Endothelial cell of umbilical vein (primary cell): ENCODE measurements around the gene TTYH3. TPM values are rescaled to one million over a fixed set of nuclear protein-coding genes. Genes with fewer than 3 reads are reported as not detected.

Experiments
- BruUV-seq: library from RNA; stranded (reverse); fragments of 400-500 nt; replicated peaks from 2 replicates; lab custom pipeline; 2021; lab: Mats Ljungman, UMichigan
- CTCF ChIA-PET: fragments of 300-600, 350-600 bp; sonication (Branson Sonifier 250); formaldehyde crosslinking; loops from one replicate; lab custom pipeline; 2021; ENCODE audit warnings: antibody characterized with exemption, inconsistent platforms; lab: Charles Lee
- POLR2A ChIA-PET: fragments of 300-600, 350-600 bp; sonication (Branson Sonifier 250); formaldehyde crosslinking; loops from one replicate; lab custom pipeline; 2021; ENCODE audit warnings: antibody characterized with exemption, inconsistent platforms; lab: Charles Lee
- DNase-seq: peaks from one replicate; pipeline ENCODE4 v3.0.0-alpha.2; 2011; ENCODE audit warnings: low read depth, low spot score
- FAIRE-seq: peaks from 2 replicates; lab custom pipeline; 2011; peaks lifted over from hg19 to GRCh38; lab: Jason Lieb, UNC
- H2AFZ ChIP-seq: 2 replicates; pipeline ENCODE4 v1.6.0; 2012; ENCODE audit warnings: low read depth, low read length, control low read depth, inconsistent platforms
- H3K27ac ChIP-seq: 2 replicates; pipeline ENCODE4 v1.5.1; 2011; ENCODE audit warnings: low read depth, mild to moderate bottlenecking, control low read depth, low read length, moderate library complexity; ENCODE audit not compliant: insufficient read depth
- H3K27me3 ChIP-seq, 2 experiments: 2 replicates each; pipeline versions ENCODE4 v1.6.0 to v1.6.1; 2011; ENCODE audit warnings: low read length in 2 of 2, mixed read lengths in 1 of 2; ENCODE audit not compliant: control insufficient read depth in 2 of 2, insufficient read depth in 2 of 2
- H3K36me3 ChIP-seq, 2 experiments: 2 replicates in 1 of 2; 3 replicates in 1 of 2; pipeline ENCODE4 v1.5.1; 2011; ENCODE audit warnings: low read length in 2 of 2, mild to moderate bottlenecking in 1 of 2, moderate library complexity in 1 of 2; ENCODE audit not compliant: control insufficient read depth in 2 of 2, insufficient read depth in 2 of 2; ENCODE audit errors: extremely low read depth in 1 of 2
- H3K4me1 ChIP-seq: 3 replicates; pipeline ENCODE4 v1.5.1; 2011; ENCODE audit warnings: mild to moderate bottlenecking, low read length; ENCODE audit not compliant: control insufficient read depth, insufficient read depth; ENCODE audit errors: extremely low read depth
- H3K4me2 ChIP-seq: 2 replicates; pipeline ENCODE4 v1.6.1; 2011; ENCODE audit warnings: low read length, control low read depth, mixed read lengths; ENCODE audit not compliant: insufficient read depth
- H3K4me3 ChIP-seq, 3 experiments: fragments of 200-600 bp in 1 of 3; sonication (generic), shearing (Covaris generic) in 1 of 3; replicated peaks in 1 of 3; 2 replicates each; pipeline ENCODE4 v1.5.1; 2011 to 2016; ENCODE audit warnings: control low read depth in 3 of 3, low read length in 3 of 3, mild to moderate bottlenecking in 2 of 3, inconsistent platforms in 1 of 3, low read depth in 1 of 3, moderate library complexity in 1 of 3; ENCODE audit not compliant: insufficient read depth in 1 of 3
- H3K79me2 ChIP-seq: 2 replicates; pipeline ENCODE4 v1.6.0; 2012; ENCODE audit warnings: low read length, inconsistent platforms; ENCODE audit not compliant: control insufficient read depth, insufficient read depth
- H3K9ac ChIP-seq: replicated peaks from 2 replicates; pipeline ENCODE3; 2011; ENCODE audit warnings: low read length, control low read depth; ENCODE audit not compliant: insufficient read depth; ENCODE audit errors: extremely low read depth
- H3K9me1 ChIP-seq: replicated peaks from 3 replicates; pipeline ENCODE4 v1.6.0; 2011; ENCODE audit warnings: mild to moderate bottlenecking, low read length; ENCODE audit not compliant: control insufficient read depth, insufficient read depth; ENCODE audit errors: extremely low read depth
- H3K9me3 ChIP-seq: replicated peaks from 2 replicates; pipeline ENCODE4 v1.5.1; 2012; ENCODE audit warnings: low read length, inconsistent platforms; ENCODE audit not compliant: control insufficient read depth, insufficient read depth
- H4K20me1 ChIP-seq: replicated peaks from 2 replicates; pipeline ENCODE3; 2011; ENCODE audit warnings: mild to moderate bottlenecking, low read length; ENCODE audit not compliant: control insufficient read depth, insufficient read depth; ENCODE audit errors: extremely low read depth
- EZH2 ChIP-seq: IDR thresholded peaks from 2 replicates; pipeline ENCODE4 v1.6.1; 2012; ENCODE audit warnings: borderline replicate concordance, low read depth, mild to moderate bottlenecking, moderate library complexity, low read length, inconsistent platforms; ENCODE audit not compliant: severe bottlenecking
- FOS ChIP-seq: IDR thresholded peaks from 2 replicates; pipeline ENCODE4 v1.6.1; 2011; ENCODE audit warnings: mild to moderate bottlenecking, low read length, moderate library complexity, borderline replicate concordance; ENCODE audit not compliant: insufficient read depth
- GATA2 ChIP-seq: IDR thresholded peaks from 2 replicates; pipeline ENCODE4 v1.7.0; 2011; ENCODE audit warnings: low read depth, mild to moderate bottlenecking, moderate library complexity, mixed read lengths, low read length; ENCODE audit not compliant: insufficient read length, insufficient read depth
- POLR2A ChIP-seq: IDR thresholded peaks from 2 replicates; pipeline ENCODE4 v1.6.1; 2012; ENCODE audit warnings: low read depth, mild to moderate bottlenecking, control low read depth, low read length
- POLR2AphosphoS5 ChIP-seq: IDR thresholded peaks from 2 replicates; pipeline ENCODE4 v1.6.1; 2012; ENCODE audit warnings: low read depth, mild to moderate bottlenecking, control low read depth, low read length, moderate library complexity; ENCODE audit not compliant: insufficient read depth
- dilution Hi-C: fragments of 300-500 bp; cut with MboI; formaldehyde crosslinking; loops from one replicate; pipeline ENCODE4 v1.15.0; 2019; ENCODE audit warnings: low sequenced_read_pairs; ENCODE audit not compliant: extremely low pct_ligation_motif_present
- intact Hi-C: fragments of 100-400 bp; cut with micrococcal nuclease; formaldehyde crosslinking; loops from one replicate; pipeline ENCODE4 v1.10.0; 2022
- polyA plus RNA-seq, 4 experiments: library from polyadenylated mRNA; depleted of rRNA in 3 of 4; stranded (reverse) in 3 of 4; unstranded in 1 of 4; fragments of >200 nt; gene quantifications; 2 replicates each; pipeline versions ENCODE4 v1.2.1 to v1.2.3, GENCODE V29; 2011 to 2012; ENCODE audit warnings: missing spikeins in 1 of 4
- total RNA-seq: library from RNA; stranded (reverse); gene quantifications from 2 replicates; pipeline ENCODE4 v1.2.3, GENCODE V29; 2021
- TF ChIP-seq, protein P1 (sequence below): IDR thresholded peaks from 2 replicates; pipeline ENCODE4 v1.6.1; 2011; ENCODE audit not compliant: insufficient read depth, insufficient read length
- TF ChIP-seq, protein P2 (sequence below), 2 donors: IDR thresholded peaks; 1 replicate in 1 of 2; 2 replicates in 1 of 2; pipeline ENCODE4 v1.5.1; 2011; ENCODE audit warnings: low read length in 2 of 2, mild to moderate bottlenecking in 2 of 2, moderate library complexity in 2 of 2, control low read depth in 1 of 2, inconsistent platforms in 1 of 2, low read depth in 1 of 2; ENCODE audit not compliant: insufficient read depth in 1 of 2; ENCODE audit errors: extremely low read depth in 1 of 2

The TTYH3 gene
- total and polyA plus RNA-seq, 2 donors (not counting 3 experiments of a cell fraction or from before 2014, with no cell fraction given), result 143 to 280 TPM

DNA sequence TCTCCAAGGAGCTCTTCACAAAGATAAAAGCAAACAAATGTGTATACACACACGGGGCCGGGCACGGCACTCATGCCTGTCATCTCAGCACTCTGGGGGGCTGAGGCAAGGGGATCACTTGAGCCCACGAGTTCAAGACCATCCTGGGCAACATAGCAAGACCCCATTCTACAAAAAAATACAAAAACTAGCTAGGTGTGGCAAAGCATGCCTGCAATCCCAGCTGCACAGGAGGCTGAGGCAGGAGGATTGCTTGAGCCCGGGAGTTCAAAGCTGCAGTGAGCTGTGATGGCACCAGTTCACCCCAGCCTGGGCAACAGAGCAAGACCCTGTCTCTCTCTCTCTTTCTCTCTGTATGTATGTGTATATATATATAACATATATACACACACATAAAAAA, 22.3 kb downstream of the TTYH3 start:
- Histone ChIP-seq H4K20me1 (no peaks in the 10 kb centered on the region), H3K9me1 (no peaks in the 10 kb centered on the region), H3K9ac (no peak overlapping the region), H3K4me1 (no peaks in the 10 kb centered on the region), H2AFZ (no peak overlapping the region), H3K4me2 (no peak overlapping the region), H3K36me3 (peaks cover 11 to 51% of the 10 kb centered on the region in 2 experiments), H3K79me2 (no peaks in the 10 kb centered on the region), H3K27me3 (no peaks in the 10 kb centered on the region), H3K4me3 (no peak overlapping the region), H3K9me3 (no peaks in the 10 kb centered on the region), H3K27ac (no peak overlapping the region)
- ChIA-PET CTCF (interaction anchor here (1.3 to 2.6 kb wide), 2 partner anchors 45 to 49 kb away, joined by 4 to 9 read pairs; no protein-coding TSS in a partner anchor), POLR2A (no interaction called here)
- no peak for DNase-seq
- FAIRE-seq, result no peak
- dilution Hi-C loops (no loop called here), intact Hi-C loops (no loop called here)
- TF ChIP-seq FOS (no peak), GATA2 (no peak), POLR2A (no peak)
- BruUV-seq, result no TSS peak

DNA sequence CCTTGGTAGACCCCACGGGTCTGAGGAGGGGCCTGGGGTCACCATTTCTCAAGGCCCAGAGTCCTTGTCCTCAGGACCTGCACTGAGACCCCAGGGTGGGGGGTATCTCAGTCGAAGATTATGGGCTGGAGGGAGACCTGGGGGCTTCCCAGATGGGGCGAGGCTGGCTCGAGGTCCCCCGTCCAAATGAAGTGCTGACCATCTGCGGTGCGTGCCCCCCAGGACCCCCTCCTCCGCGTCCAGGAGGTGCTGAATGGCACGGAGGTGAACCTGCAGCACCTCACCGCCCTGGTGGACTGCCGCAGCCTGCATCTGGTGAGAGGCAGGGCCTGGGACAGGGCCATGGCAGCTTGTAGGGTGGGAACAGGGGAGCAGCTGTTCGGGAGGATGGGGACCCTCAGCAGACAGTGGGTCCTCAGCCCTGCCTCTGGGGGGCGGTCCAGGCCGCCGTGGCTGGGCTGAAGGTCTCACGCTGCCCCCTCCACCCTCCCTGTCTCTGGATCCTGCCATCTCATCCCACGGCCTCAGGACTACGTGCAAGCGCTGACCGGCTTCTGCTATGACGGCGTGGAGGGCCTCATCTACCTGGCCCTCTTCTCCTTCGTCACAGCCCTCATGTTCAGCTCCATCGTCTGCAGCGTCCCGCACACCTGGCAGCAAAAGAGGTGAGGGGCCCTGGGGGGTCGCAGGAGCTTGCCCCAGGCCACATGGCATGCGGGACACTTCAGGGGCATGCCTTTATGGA, 24.3 kb downstream of the TTYH3 start:
- DNase-seq (no peak), FAIRE-seq (no peak)
- no peak overlapping the region for H2AFZ ChIP-seq
- H3K9me3 ChIP-seq, result no peaks in the 10 kb centered on the region
- no peak overlapping the region for H3K4me2 ChIP-seq
- H3K4me1 ChIP-seq, result no peaks in the 10 kb centered on the region
- no peak overlapping the region for H3K9ac ChIP-seq
- intact Hi-C loops, result no loop called here
- no peaks in the 10 kb centered on the region for H3K9me1 ChIP-seq
- ChIA-PET POLR2A (no interaction called here), CTCF (interaction anchor here (1.6 kb wide), 1 partner anchor 48 kb away, joined by 5 read pairs; no protein-coding TSS in a partner anchor)
- no peak for TF ChIP-seq EZH2
- TF ChIP-seq, protein P1, sequence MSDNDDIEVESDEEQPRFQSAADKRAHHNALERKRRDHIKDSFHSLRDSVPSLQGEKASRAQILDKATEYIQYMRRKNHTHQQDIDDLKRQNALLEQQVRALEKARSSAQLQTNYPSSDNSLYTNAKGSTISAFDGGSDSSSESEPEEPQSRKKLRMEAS, result no peak
- TF ChIP-seq, protein P2, sequence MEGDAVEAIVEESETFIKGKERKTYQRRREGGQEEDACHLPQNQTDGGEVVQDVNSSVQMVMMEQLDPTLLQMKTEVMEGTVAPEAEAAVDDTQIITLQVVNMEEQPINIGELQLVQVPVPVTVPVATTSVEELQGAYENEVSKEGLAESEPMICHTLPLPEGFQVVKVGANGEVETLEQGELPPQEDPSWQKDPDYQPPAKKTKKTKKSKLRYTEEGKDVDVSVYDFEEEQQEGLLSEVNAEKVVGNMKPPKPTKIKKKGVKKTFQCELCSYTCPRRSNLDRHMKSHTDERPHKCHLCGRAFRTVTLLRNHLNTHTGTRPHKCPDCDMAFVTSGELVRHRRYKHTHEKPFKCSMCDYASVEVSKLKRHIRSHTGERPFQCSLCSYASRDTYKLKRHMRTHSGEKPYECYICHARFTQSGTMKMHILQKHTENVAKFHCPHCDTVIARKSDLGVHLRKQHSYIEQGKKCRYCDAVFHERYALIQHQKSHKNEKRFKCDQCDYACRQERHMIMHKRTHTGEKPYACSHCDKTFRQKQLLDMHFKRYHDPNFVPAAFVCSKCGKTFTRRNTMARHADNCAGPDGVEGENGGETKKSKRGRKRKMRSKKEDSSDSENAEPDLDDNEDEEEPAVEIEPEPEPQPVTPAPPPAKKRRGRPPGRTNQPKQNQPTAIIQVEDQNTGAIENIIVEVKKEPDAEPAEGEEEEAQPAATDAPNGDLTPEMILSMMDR (IDR thresholded peaks at IDR 0.05; ENCODE audit: extremely low read depth in 1 of 2, insufficient read depth in 1 of 2, low read depth in 1 of 2, low read length in 2 of 2), result no peak
- no peak for TF ChIP-seq POLR2AphosphoS5
- TF ChIP-seq POLR2A, result no peak
- no peak overlapping the region for H3K27ac ChIP-seq
- no peak overlapping the region for H3K4me3 ChIP-seq
- H3K27me3 ChIP-seq, result no peaks in the 10 kb centered on the region
- dilution Hi-C loops, result no loop called here
- H3K79me2 ChIP-seq, result no peaks in the 10 kb centered on the region
- H3K36me3 ChIP-seq, result peaks cover 5 to 37% of the 10 kb centered on the region in 2 experiments
- BruUV-seq, result no TSS peak
- H4K20me1 ChIP-seq, result no peaks in the 10 kb centered on the region
